ENCODE results near the gene ACAD8.
A peak's percentile ranks its signal among the peaks of the same experiment; 100 is the strongest.

The ACAD8 gene

DNA sequence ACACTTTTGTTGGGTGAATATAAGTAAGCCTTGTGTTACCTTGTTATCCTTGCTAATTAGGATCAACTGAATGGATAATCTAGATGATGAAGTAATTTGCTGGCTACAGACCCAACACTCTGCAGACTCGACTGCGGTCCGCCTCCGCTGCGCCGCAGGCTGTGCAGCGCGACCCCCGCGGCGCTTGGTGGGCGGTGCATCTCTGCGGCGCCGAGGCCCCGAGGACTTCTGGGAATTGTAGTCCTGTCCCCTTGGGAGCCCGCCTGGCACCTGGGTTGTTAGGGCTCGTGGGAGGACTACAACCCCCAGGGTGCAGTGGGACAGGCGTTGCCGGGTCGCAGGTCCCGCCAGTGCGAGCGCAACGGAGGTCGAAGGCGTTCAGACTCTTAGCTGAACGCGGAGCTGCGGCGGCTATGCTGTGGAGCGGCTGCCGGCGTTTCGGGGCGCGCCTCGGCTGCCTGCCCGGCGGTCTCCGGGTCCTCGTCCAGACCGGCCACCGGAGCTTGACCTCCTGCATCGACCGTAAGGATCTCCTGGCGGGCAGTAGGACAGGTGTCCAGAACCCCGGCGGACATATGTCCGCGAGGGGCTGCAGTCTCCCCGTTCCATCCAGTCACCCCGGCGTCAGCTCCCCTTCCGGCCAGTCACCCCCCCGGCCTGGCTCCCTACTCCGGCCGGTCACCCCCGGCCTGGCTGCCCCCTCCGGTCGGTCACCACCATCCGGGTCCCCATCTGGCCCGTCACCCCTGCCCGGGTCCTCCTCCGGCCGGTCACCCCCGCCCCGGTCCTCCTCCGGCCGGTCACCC lies at the start of gene ACAD8, which contains the start of gene THYN1:
ACAD8 (plus strand) TSS at position 381 of the 806 bp plus-strand sequence; CDS start at position 414, 33 bp downstream.
THYN1 (minus strand) TSS at position 165 of the 806 bp plus-strand sequence. CDS start 470 bp downstream, outside the sequence.
- Histone ChIP-seq H3K79me2 (ENCODE audit: low read length) (peaks cover 40% of the 10 kb centered on the region), H3K27ac (ENCODE audit: low read length) (no peak within 1 kb of the TSS), H3K4me1 (ENCODE audit: low read length) (peaks cover 21% of the 10 kb centered on the region)

DNA sequence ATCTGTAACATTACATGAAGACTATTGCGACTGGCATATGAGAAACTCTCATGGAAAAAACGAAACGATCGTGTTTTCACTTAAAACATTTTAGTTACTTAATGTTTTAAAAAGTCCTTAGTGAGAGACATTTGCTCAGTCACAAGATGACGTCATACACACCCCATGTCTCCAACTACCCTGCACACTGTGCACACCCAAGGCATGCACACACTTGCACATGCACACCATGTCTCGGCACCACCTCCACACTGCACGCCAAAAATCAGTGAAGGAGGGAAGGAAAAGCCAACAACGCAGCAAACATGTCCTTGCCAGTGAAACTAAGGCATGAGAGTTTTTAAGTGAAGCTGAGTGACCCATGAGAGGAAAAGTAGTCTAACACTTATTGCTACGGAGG lies 47.6 kb upstream of the ACAD8 start:
- H4K20me1 ChIP-seq (ENCODE audit: insufficient read depth, low read length) = peaks cover 6% of the 10 kb centered on the region; the same call in 1 of the 2 replicates
- DNase-seq = no peak
- no peaks in the 10 kb centered on the region; the same call in 1 of the 2 replicates for H3F3A ChIP-seq (ENCODE audit: insufficient read depth, low read length)
- H3K4me1 ChIP-seq (ENCODE audit: low read length) = no peaks in the 10 kb centered on the region
- peaks cover 42% of the 10 kb centered on the region for H3K79me2 ChIP-seq (ENCODE audit: low read length)
- no peak overlapping the region for H2AFZ ChIP-seq (ENCODE audit: low read length)
- no peaks in the 10 kb centered on the region for H3K9me2 ChIP-seq (replicated peaks; ENCODE audit: insufficient read depth, low read length)
- H3K27me3 ChIP-seq (replicated peaks; ENCODE audit: insufficient read depth, low read length) = no peaks in the 10 kb centered on the region
- TF ChIP-seq EZH2phosphoT487 (IDR thresholded peaks at IDR 0.05; ENCODE audit: low read length) (no peak), EZH2 (optimal IDR thresholded peaks at IDR 0.05; ENCODE audit: low read depth, low read length) (no peak)
- TF ChIP-seq, protein P1, sequence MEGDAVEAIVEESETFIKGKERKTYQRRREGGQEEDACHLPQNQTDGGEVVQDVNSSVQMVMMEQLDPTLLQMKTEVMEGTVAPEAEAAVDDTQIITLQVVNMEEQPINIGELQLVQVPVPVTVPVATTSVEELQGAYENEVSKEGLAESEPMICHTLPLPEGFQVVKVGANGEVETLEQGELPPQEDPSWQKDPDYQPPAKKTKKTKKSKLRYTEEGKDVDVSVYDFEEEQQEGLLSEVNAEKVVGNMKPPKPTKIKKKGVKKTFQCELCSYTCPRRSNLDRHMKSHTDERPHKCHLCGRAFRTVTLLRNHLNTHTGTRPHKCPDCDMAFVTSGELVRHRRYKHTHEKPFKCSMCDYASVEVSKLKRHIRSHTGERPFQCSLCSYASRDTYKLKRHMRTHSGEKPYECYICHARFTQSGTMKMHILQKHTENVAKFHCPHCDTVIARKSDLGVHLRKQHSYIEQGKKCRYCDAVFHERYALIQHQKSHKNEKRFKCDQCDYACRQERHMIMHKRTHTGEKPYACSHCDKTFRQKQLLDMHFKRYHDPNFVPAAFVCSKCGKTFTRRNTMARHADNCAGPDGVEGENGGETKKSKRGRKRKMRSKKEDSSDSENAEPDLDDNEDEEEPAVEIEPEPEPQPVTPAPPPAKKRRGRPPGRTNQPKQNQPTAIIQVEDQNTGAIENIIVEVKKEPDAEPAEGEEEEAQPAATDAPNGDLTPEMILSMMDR (IDR thresholded peaks at IDR 0.05; ENCODE audit: low read length) = no peak
- H3K27ac ChIP-seq (ENCODE audit: low read length) = no peak overlapping the region
- H3K4me3 ChIP-seq (ENCODE audit: low read length) = no peak overlapping the region
- no peak overlapping the region for H3K4me2 ChIP-seq (ENCODE audit: low read depth, low read length)
- no peaks in the 10 kb centered on the region for H3K9me3 ChIP-seq (replicated peaks; ENCODE audit: insufficient read depth, low read length)
- H3K36me3 ChIP-seq (replicated peaks; ENCODE audit: insufficient read depth, low read length) = peaks cover 44% of the 10 kb centered on the region
- no peak overlapping the region for H3K9ac ChIP-seq (ENCODE audit: low read length)

More for the DNA sequence above, at the start of gene ACAD8, which contains the start of gene THYN1:
- Histone ChIP-seq H3K4me2 (ENCODE audit: low read depth, low read length) (peak within 1 kb of the TSS; percentile 73), H3K9me3 (replicated peaks; ENCODE audit: insufficient read depth, low read length) (no peaks in the 10 kb centered on the region), H2AFZ (ENCODE audit: low read length) (peak within 1 kb of the TSS; percentile 92), H3K4me3 (ENCODE audit: low read length) (peak within 1 kb of the TSS; percentile 90), H3K9ac (ENCODE audit: low read length) (peak within 1 kb of the TSS; percentile 76), H3K9me2 (replicated peaks; ENCODE audit: insufficient read depth, low read length) (no peaks in the 10 kb centered on the region), H3K36me3 (replicated peaks; ENCODE audit: insufficient read depth, low read length) (0 out of 2 replicates have a peak, but pooled peaks cover 6% of the 10 kb centered on the region), H4K20me1 (ENCODE audit: insufficient read depth, low read length) (no peaks in the 10 kb centered on the region), H3K27me3 (replicated peaks; ENCODE audit: insufficient read depth, low read length) (no peaks in the 10 kb centered on the region), H3F3A (ENCODE audit: insufficient read depth, low read length) (peaks cover 11% of the 10 kb centered on the region; the same call in 1 of the 2 replicates)
- TF ChIP-seq, protein P1 (IDR thresholded peaks at IDR 0.05; ENCODE audit: low read length) = peak; percentile 9
- TF ChIP-seq EZH2phosphoT487 (IDR thresholded peaks at IDR 0.05; ENCODE audit: low read length) = no peak
- peak; percentile 98 for DNase-seq

DNA sequence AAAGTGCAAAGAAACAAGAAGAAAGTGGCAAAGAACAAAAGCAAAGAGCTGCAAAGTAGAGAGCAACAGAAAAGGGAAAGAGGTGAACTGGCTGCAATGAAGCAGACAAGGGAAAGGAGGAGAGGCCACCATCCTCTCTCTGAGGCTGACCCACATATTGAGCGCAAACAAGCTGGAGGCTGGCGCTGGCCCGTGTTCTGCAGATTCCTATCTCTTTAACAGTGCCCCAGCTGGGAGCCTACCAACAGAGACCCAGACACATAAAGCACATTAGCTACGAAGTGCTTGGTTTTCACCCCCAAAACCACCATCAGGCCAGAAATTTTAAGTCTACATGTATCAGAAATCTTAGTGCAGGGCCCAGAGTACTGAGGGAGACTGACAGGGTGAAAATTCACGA lies 47.2 kb upstream of the ACAD8 start:
- Histone ChIP-seq H3K27me3 (replicated peaks; ENCODE audit: insufficient read depth, low read length) (no peaks in the 10 kb centered on the region), H3K9me2 (replicated peaks; ENCODE audit: insufficient read depth, low read length) (no peaks in the 10 kb centered on the region), H3K4me3 (ENCODE audit: low read length) (no peak overlapping the region), H3K9ac (ENCODE audit: low read length) (no peak overlapping the region), H3K4me2 (ENCODE audit: low read depth, low read length) (no peak overlapping the region), H3F3A (ENCODE audit: insufficient read depth, low read length) (no peaks in the 10 kb centered on the region; the same call in 1 of the 2 replicates), H4K20me1 (ENCODE audit: insufficient read depth, low read length) (peaks cover 9% of the 10 kb centered on the region; the same call in 1 of the 2 replicates), H3K4me1 (ENCODE audit: low read length) (no peaks in the 10 kb centered on the region), H3K27ac (ENCODE audit: low read length) (no peak overlapping the region), H3K9me3 (replicated peaks; ENCODE audit: insufficient read depth, low read length) (no peaks in the 10 kb centered on the region), H3K79me2 (ENCODE audit: low read length) (peaks cover 46% of the 10 kb centered on the region), H2AFZ (ENCODE audit: low read length) (no peak overlapping the region), H3K36me3 (replicated peaks; ENCODE audit: insufficient read depth, low read length) (peaks cover 44% of the 10 kb centered on the region)
- no peak for DNase-seq
- TF ChIP-seq EZH2phosphoT487 (IDR thresholded peaks at IDR 0.05; ENCODE audit: low read length) = no peak
- TF ChIP-seq EZH2 (optimal IDR thresholded peaks at IDR 0.05; ENCODE audit: low read depth, low read length) = no peak
- TF ChIP-seq, protein P1 (IDR thresholded peaks at IDR 0.05; ENCODE audit: low read length) = no peak

Measured in MM.1S (cell line).